HG03378 (cell line): ENCODE measurements around the gene ORC4.
A peak's percentile ranks its signal among the peaks of the same experiment; 100 is the strongest.
"Not testable (repeated sequence)": the region's sequence is repeated elsewhere in the genome, so short reads cannot be mapped to it uniquely, and the experiment has no call there.

Experiments
- ATAC-seq: cut with Tn5 transposase; IDR thresholded peaks from one replicate; pipeline ENCODE4 v1.9.1; 2021; ENCODE audit warnings: mild to moderate bottlenecking, moderate library complexity; ENCODE audit not compliant: unreplicated experiment

Gene ORC4

DNA sequence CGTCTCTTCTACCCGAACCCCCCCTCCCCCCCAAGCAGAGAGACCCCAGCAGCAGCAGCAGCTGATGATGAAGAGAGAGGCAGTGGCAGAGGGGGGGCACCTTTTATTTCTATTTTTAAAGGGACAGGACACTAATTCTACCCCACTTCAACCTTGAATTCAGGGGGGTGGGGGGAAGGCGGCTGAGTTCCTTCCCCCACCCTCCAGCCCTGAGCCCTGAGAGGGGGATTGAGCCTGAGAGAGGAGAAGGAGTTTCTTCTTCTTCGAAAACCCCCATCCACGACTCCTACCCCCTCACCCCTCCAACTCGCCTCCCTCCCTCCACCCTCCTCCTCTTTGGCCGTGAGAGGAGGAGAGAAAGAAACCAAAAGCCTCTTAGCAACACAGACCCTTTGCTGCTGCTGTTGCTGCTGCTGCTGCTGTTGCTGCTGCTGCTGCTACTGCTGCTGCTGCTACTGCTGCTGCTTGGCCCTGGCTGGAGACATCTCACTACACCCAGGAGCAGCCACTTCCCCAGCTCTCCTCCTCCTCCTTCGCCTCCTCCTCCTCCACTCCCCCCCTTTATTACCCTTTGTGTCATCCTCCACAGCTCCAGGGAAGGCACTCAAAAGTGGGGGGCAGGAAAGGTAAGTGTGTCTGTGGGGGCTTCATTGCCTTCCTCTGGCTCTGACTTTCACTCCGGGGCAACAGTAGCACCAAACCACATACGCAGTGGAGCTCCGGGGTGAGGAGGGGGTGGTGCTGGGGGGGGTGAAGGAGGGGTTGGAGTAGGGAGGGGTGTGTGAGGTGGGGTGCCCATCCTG lies 723 bp upstream of the ORC4 start, which contains the start of gene MBD5:
MBD5 (plus strand) TSS at position 33 of the 803 bp plus-strand sequence.
- ATAC-seq = peak; percentile 32

GRCh38 chr2:148014616-148015015 lies 5.9 kb downstream of the ORC4 start:
- ATAC-seq = no peak

DNA sequence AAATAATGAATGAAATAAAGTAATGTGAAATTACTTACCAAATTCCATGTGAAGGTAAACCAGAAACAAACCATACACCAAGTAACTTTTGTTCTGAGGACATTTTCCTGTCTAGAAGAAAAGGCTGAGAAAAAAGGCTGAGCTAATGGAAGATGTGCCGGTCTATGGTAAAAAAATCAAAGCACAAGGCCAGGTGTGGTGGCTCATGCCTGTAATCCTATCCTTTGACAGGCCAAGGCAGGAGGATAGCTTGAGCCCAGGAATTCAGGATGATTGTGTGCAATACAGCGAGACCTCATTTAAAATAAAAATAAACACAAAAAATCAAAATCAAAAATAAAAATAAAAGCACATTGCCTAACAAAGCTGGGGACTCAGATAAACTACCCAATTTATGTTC lies 6.7 kb downstream of the ORC4 start:
- no peak for ATAC-seq

DNA sequence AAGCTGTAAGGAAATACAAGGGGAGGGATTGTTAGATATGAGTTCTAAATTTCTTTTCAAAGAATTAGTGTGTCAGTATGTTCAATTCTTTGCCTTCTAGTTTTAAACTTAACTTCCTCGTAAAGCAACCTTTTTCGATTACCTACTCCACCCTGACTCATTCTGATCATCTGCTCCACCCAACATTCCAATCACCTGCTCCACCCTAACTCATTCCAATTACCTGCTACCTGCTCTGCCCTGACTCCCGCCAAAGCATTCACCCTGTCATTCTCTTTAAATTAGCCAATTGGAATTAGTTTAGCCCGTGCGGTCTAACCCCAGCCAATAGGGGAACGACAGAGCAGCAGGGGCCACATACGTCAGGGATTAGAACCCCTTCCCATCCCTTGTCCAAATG lies 12.1 kb downstream of the ORC4 start:
- not testable (repeated sequence) for ATAC-seq

GRCh38 chr2:148007219-148007900 lies 13.2 kb downstream of the ORC4 start:
- ATAC-seq = no peak

GRCh38 chr2:148006249-148007007 lies 14.1 kb downstream of the ORC4 start:
- no peak for ATAC-seq

- ATAC-seq = not testable (repeated sequence)
Observed at GRCh38 chr2:148002420-148002819, 18.1 kb downstream of the ORC4 start.

GRCh38 chr2:148000095-148000494 lies 20.4 kb downstream of the ORC4 start:
- no peak for ATAC-seq

- ATAC-seq = no peak
Observed at GRCh38 chr2:147999126-147999525, 21.4 kb downstream of the ORC4 start.

GRCh38 chr2:147998203-147998602 lies 22.3 kb downstream of the ORC4 start:
- no peak for ATAC-seq

GRCh38 chr2:147996828-147997227 lies 23.7 kb downstream of the ORC4 start:
- ATAC-seq = no peak

GRCh38 chr2:147994965-147995364 lies 25.6 kb downstream of the ORC4 start:
- ATAC-seq = not testable (repeated sequence)

DNA sequence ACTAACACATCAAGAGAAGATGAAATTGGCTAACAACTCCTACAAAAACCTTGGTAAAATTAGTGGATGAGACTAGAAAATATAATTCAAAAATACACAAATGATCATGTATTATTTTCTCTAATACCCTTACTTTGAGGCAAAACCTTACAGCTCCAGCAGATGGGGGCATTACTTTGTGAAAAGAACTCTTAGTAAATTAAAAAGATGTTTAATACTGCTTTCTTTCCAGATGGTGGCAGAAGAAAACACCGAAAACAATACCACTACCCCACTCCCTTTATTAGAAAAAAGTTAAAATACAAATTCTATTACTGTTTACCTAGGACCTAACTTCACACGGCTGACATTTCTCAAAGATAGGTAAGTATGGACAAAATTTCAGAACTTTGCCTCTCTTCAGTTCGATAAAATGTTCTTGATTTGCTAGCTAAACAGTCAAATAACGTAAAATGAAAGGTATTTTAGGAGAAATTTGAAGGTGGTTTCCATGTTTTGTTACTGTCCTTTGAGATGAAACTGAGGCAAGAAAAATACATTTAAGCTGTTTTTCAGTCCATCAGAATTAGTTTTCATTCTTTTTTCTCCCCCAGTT lies 30.6 kb downstream of the ORC4 start:
- peak; percentile 87 for ATAC-seq

GRCh38 chr2:147989102-147989501 lies 31.4 kb downstream of the ORC4 start:
- ATAC-seq = no peak

- no peak for ATAC-seq
Observed at GRCh38 chr2:147980940-147981528, 39.5 kb downstream of the ORC4 start.

DNA sequence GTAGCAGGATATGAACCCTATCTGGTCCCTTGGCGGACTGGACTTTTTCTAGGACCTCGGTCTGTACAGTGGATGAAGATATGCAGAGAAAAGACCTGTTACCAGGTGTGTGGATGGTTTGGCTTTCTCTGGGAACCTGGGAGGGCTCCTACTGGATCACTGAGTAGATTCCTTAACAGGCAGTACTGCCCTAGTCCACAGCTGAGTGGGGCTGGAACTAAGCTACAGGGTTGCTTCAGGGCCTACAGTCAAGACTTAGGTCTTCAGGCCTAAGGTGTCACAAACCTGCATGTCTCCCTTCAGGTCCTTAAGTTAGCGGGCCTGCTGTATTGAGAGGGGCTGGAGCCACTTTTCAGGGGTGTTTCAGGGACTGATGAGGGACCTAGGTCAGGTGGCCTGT lies 42.9 kb downstream of the ORC4 start:
- ATAC-seq = no peak

GRCh38 chr2:147976102-147976501 lies 44.4 kb downstream of the ORC4 start:
- no peak for ATAC-seq

DNA sequence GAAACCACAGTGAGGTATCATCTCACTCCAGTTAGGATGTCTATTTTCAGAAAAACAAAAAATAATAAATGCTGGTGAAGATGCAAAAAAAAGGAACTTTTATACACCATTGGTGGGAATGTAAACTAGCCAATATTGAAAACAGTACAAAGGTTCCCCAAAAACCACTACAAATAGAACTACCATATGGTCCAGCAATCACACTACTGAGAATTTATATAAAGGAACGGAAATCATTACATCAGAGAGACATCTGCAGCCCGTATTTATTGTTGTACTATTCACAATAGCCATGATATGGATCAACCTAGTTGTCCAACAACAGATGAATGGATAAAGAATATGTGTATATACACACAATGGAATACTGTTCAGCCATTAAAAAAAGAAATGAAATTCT lies 52.0 kb downstream of the ORC4 start:
- ATAC-seq = no peak

DNA sequence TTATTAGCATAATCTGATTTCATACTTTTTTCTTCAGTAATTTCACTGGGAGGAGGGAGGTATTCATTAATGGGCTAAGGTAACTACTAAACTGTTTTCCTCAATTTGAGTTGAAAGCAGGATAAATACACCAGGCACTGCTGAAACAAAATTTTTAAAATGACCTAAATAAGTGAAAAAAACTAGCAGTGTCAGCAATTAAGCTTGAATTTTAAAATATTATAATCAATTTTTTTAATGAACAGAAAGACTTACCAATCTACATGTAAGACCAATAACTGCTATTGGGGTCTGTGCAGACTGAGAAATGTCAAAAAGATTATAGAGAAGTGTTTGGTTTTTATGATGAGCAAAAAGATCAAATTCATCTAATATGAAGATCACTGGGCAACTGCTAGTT lies 68.4 kb downstream of the ORC4 start:
- no peak for ATAC-seq

GRCh38 chr2:147945660-147946059 lies 74.9 kb downstream of the ORC4 start:
- no peak for ATAC-seq

- no peak for ATAC-seq
Observed at GRCh38 chr2:147939313-147939712, 81.2 kb downstream of the ORC4 start.
